Activated CD4-positive, alpha-beta T cell treated with anti-CD3 and anti-CD28 coated beads, Interleukin-2, amount 50 U/mL, for 16 hours (primary cell): ENCODE measurements around the gene WASHC2C.
"Not testable (repeated sequence)": the region's sequence is repeated elsewhere in the genome, so short reads cannot be mapped to it uniquely, and the experiment has no call there.

Experiments used
- DNase-seq: peaks from one replicate; pipeline ENCODE4 v3.0.0-alpha.2; 2020

WASHC2C gene

GRCh38 chr10:45763037-45763436 lies 36.0 kb downstream of the WASHC2C start:
- not testable (repeated sequence) for DNase-seq

GRCh38 chr10:45768334-45768733 lies 41.3 kb downstream of the WASHC2C start:
- DNase-seq: not testable (repeated sequence)

- DNase-seq: not testable (repeated sequence)
Observed at GRCh38 chr10:45771757-45772461, 44.8 kb downstream of the WASHC2C start.

GRCh38 chr10:45786217-45786616 lies 59.2 kb downstream of the WASHC2C start:
- not testable (repeated sequence) for DNase-seq

GRCh38 chr10:45787212-45787741 lies 60.2 kb downstream of the WASHC2C start:
- DNase-seq: not testable (repeated sequence)

GRCh38 chr10:45789991-45790390 lies 62.9 kb downstream of the WASHC2C start:
- not testable (repeated sequence) for DNase-seq

GRCh38 chr10:45790694-45791426 lies 63.8 kb downstream of the WASHC2C start:
- not testable (repeated sequence) for DNase-seq

GRCh38 chr10:45794761-45795160 lies 67.7 kb downstream of the WASHC2C start:
- not testable (repeated sequence) for DNase-seq

- DNase-seq: not testable (repeated sequence)
Observed at GRCh38 chr10:45803060-45804010, 76.3 kb downstream of the WASHC2C start.

GRCh38 chr10:45804996-45805395 lies 77.9 kb downstream of the WASHC2C start:
- not testable (repeated sequence) for DNase-seq

- no peak for DNase-seq
Observed at GRCh38 chr10:45809837-45810236, 82.8 kb downstream of the WASHC2C start.

GRCh38 chr10:45811075-45811474 lies 84.0 kb downstream of the WASHC2C start:
- DNase-seq: no peak

GRCh38 chr10:45812959-45813358 lies 85.9 kb downstream of the WASHC2C start:
- DNase-seq: not testable (repeated sequence)

GRCh38 chr10:45814146-45814545 lies 87.1 kb downstream of the WASHC2C start:
- not testable (repeated sequence) for DNase-seq

GRCh38 chr10:45817130-45817859 lies 90.2 kb downstream of the WASHC2C start:
- no peak for DNase-seq

- no peak for DNase-seq
Observed at GRCh38 chr10:45817912-45818311, 90.8 kb downstream of the WASHC2C start.

GRCh38 chr10:45819552-45819951 lies 92.5 kb downstream of the WASHC2C start:
- no peak for DNase-seq

- DNase-seq: not testable (repeated sequence)
Observed at GRCh38 chr10:45820107-45820830, 93.2 kb downstream of the WASHC2C start.

- not testable (repeated sequence) for DNase-seq
Observed at GRCh38 chr10:45822918-45823317, 95.9 kb downstream of the WASHC2C start.
